Measurements from ENCODE around the gene OVCH1.

Gene OVCH1

DNA sequence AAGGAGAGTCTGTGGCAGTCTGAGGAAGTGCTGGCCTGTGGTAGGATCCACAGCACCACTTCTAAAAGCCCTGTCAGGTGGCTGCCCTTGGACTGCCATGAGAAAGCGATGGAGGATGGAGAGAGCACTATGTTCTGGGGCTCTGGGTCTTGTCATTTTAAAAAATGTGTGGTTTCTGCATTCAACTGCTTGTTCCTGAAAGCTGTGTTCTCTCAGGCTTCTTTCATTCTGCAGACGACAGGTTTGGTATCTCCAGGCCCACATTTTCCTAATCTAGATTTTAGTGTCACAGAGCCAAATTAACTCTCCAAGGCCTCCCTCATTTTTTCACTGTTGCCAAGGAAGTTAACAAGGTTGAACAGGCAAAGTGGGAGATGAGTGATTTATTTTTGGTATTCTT lies 10.5 kb downstream of the OVCH1 start:
- no peak overlapping the region for H3K4me2 ChIP-seq
- H3K4me1 ChIP-seq (ENCODE audit: low read depth, poor library complexity, severe bottlenecking), result no peaks in the 10 kb centered on the region
- no peaks in the 10 kb centered on the region for H3K27me3 ChIP-seq (ENCODE audit: insufficient read depth, low read depth)
- no peak for TF ChIP-seq CTCF (conservative IDR thresholded peaks at IDR 0.05; ENCODE audit: low read depth, low read length)
- H3K27ac ChIP-seq, result no peak overlapping the region
- H3K4me3 ChIP-seq (IDR thresholded peaks at IDR 0.05; ENCODE audit: insufficient read depth, low read depth, low read length), result no peak overlapping the region
- H3K36me3 ChIP-seq (ENCODE audit: insufficient read depth), result no peaks in the 10 kb centered on the region
- H4K20me1 ChIP-seq (ENCODE audit: insufficient read depth), result no peaks in the 10 kb centered on the region
- no peaks in the 10 kb centered on the region for H3K79me2 ChIP-seq (ENCODE audit: insufficient read depth, low read depth)
- H3K9ac ChIP-seq, result no peak overlapping the region
- no peak overlapping the region for H2AFZ ChIP-seq (ENCODE audit: low read depth)

- H3K9ac ChIP-seq, result no peak overlapping the region
These were observed 34.3 kb downstream of the OVCH1 start for GRCh38 chr12:29463198-29463597.

GRCh38 chr12:29460082-29460481 lies 37.4 kb downstream of the OVCH1 start:
- Histone ChIP-seq H3K4me3 (IDR thresholded peaks at IDR 0.05; ENCODE audit: insufficient read depth, low read depth, low read length) (no peak overlapping the region), H3K36me3 (ENCODE audit: insufficient read depth) (no peaks in the 10 kb centered on the region), H3K27me3 (ENCODE audit: insufficient read depth, low read depth) (no peaks in the 10 kb centered on the region), H3K4me2 (no peak overlapping the region), H3K27ac (no peak overlapping the region), H3K9ac (no peak overlapping the region), H2AFZ (ENCODE audit: low read depth) (no peak overlapping the region), H3K4me1 (ENCODE audit: low read depth, poor library complexity, severe bottlenecking) (no peaks in the 10 kb centered on the region), H4K20me1 (ENCODE audit: insufficient read depth) (no peaks in the 10 kb centered on the region), H3K79me2 (ENCODE audit: insufficient read depth, low read depth) (no peaks in the 10 kb centered on the region)
- no peak for TF ChIP-seq CTCF (conservative IDR thresholded peaks at IDR 0.05; ENCODE audit: low read depth, low read length)

More at GRCh38 chr12:29463198-29463597, 34.3 kb downstream of the OVCH1 start:
- Histone ChIP-seq H3K4me2 (no peak overlapping the region), H4K20me1 (ENCODE audit: insufficient read depth) (no peaks in the 10 kb centered on the region), H2AFZ (ENCODE audit: low read depth) (no peak overlapping the region), H3K27me3 (ENCODE audit: insufficient read depth, low read depth) (no peaks in the 10 kb centered on the region), H3K4me1 (ENCODE audit: low read depth, poor library complexity, severe bottlenecking) (no peaks in the 10 kb centered on the region), H3K27ac (no peak overlapping the region), H3K36me3 (ENCODE audit: insufficient read depth) (no peaks in the 10 kb centered on the region), H3K4me3 (IDR thresholded peaks at IDR 0.05; ENCODE audit: insufficient read depth, low read depth, low read length) (no peak overlapping the region), H3K79me2 (ENCODE audit: insufficient read depth, low read depth) (no peaks in the 10 kb centered on the region)
- TF ChIP-seq CTCF (conservative IDR thresholded peaks at IDR 0.05; ENCODE audit: low read depth, low read length), result no peak

- no peaks in the 10 kb centered on the region for H3K4me1 ChIP-seq (ENCODE audit: low read depth, poor library complexity, severe bottlenecking)
- no peaks in the 10 kb centered on the region for H3K36me3 ChIP-seq (ENCODE audit: insufficient read depth)
- no peak overlapping the region for H3K9ac ChIP-seq
- no peak for TF ChIP-seq CTCF (conservative IDR thresholded peaks at IDR 0.05; ENCODE audit: low read depth, low read length)
- no peaks in the 10 kb centered on the region for H4K20me1 ChIP-seq (ENCODE audit: insufficient read depth)
- H3K27ac ChIP-seq, result no peak overlapping the region
- H2AFZ ChIP-seq (ENCODE audit: low read depth), result no peak overlapping the region
- no peaks in the 10 kb centered on the region for H3K27me3 ChIP-seq (ENCODE audit: insufficient read depth, low read depth)
- H3K4me3 ChIP-seq (IDR thresholded peaks at IDR 0.05; ENCODE audit: insufficient read depth, low read depth, low read length), result no peak overlapping the region
- no peak overlapping the region for H3K4me2 ChIP-seq
- no peaks in the 10 kb centered on the region for H3K79me2 ChIP-seq (ENCODE audit: insufficient read depth, low read depth)
These were observed 42.4 kb downstream of the OVCH1 start for GRCh38 chr12:29455087-29455486.

All from KMS-11 (cell line).